GM12892 (cell line): Measurements from ENCODE around the gene OLAH.

Source experiments
- DNase-seq: peaks from one replicate; pipeline ENCODE4 v3.0.0; 2011; ENCODE audit not compliant: insufficient read length
- FAIRE-seq: peaks from 2 replicates; lab custom pipeline; 2011; peaks lifted over from hg19 to GRCh38; lab: Jason Lieb, UNC
- POLR2A ChIP-seq: IDR thresholded peaks from 2 replicates; pipeline ENCODE4 v1.6.1; 2011; ENCODE audit warnings: low read depth, low read length, control low read depth
- POLR2AphosphoS5 ChIP-seq: IDR thresholded peaks from 2 replicates; pipeline ENCODE4 v1.6.1; 2011; ENCODE audit warnings: low read depth, low read length, control low read depth
- TAF1 ChIP-seq: IDR thresholded peaks from 2 replicates; pipeline ENCODE4 v1.6.1; 2011; ENCODE audit warnings: low read depth, mild to moderate bottlenecking, control low read depth, low read length, borderline replicate concordance

The OLAH gene

GRCh38 chr10:15045380-15045779 is 1.6 kb downstream of the OLAH start:
- no peak for DNase-seq
- FAIRE-seq = peak; percentile 24
- TF ChIP-seq POLR2AphosphoS5 (no peak), POLR2A (no peak), TAF1 (no peak)

DNA sequence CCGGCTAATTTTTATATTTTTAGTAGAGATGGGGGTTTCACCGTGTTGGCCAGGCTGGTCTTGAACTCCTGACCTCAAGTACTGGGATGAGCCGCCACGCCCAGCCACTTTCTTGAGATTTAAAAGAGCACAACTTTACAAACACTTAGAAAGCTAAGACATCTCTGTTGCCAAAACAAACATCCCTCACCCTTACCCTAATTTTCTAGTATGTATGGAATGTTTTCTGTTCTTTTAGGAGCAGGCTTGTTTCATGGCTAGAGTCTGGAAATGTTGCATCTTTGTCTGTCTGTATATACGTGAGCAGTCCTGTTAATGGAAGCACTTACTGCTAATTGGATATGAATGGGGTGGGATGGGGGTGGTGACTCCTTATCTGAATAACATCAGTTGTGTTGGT is 2.9 kb downstream of the OLAH start:
- peak; percentile 62 for FAIRE-seq
- no peak for TF ChIP-seq POLR2AphosphoS5
- no peak for TF ChIP-seq POLR2A
- no peak for TF ChIP-seq TAF1

GRCh38 chr10:15049533-15049932 is 5.8 kb downstream of the OLAH start:
- TF ChIP-seq TAF1 = no peak
- no peak for TF ChIP-seq POLR2A
- no peak for TF ChIP-seq POLR2AphosphoS5
- FAIRE-seq = no peak
- DNase-seq = no peak

More for the DNA sequence above, 2.9 kb downstream of the OLAH start:
- no peak for DNase-seq

GRCh38 chr10:15052121-15052520 is 8.4 kb downstream of the OLAH start:
- FAIRE-seq = no peak
- no peak for DNase-seq
- TF ChIP-seq TAF1 (no peak), POLR2A (no peak), POLR2AphosphoS5 (no peak)

DNA sequence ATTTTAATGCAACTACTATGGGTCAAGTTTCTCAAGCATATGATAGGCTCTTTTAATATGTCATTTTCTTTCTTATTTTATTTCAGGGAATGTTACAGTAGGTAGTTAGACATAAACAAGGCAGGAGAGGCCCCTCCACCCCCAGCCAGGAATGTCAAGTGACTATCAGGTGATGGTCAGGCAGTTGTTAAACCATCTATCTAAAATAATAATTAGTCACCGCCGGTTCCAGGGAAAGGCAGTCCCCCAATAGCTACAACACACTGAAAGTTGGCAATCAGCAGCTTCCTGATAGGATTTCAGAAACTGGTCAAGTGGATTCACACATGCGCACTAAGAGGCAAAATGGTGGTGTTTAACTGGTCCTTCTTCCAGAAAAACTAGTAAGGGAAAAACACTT is 9.3 kb downstream of the OLAH start:
- TF ChIP-seq POLR2A (no peak), TAF1 (no peak), POLR2AphosphoS5 (no peak)
- no peak for FAIRE-seq
- DNase-seq = no peak

DNA sequence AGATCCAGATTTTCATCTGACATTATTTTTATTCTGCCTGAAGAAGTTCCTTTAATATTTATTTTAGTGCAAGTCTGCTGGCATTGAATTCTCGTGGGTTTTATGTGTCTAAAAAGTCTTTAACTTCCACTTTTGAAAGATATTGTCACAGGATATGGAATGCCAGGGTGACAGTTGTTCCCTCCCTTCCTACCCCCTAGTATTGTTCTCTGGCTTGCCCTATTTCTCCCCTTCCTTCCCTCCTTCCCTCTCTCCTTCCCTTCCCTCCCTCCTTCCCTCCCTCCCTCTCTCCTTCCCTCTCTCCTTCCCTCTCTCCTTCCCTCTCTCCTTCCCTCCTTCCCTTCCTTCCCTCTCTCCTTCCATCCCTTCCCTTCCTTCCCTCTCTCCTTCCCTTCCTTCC is 14.9 kb downstream of the OLAH start:
- DNase-seq (no peak), FAIRE-seq (no peak)
- TF ChIP-seq TAF1 (no peak), POLR2AphosphoS5 (no peak), POLR2A (no peak)

- FAIRE-seq (no peak), DNase-seq (no peak)
- TF ChIP-seq POLR2A = no peak
- no peak for TF ChIP-seq TAF1
- TF ChIP-seq POLR2AphosphoS5 = no peak
These were observed 16.2 kb downstream of the OLAH start for GRCh38 chr10:15059914-15060313.

GRCh38 chr10:15060638-15061037 is 16.9 kb downstream of the OLAH start:
- no peak for DNase-seq
- FAIRE-seq = no peak
- no peak for TF ChIP-seq POLR2AphosphoS5
- no peak for TF ChIP-seq TAF1
- no peak for TF ChIP-seq POLR2A

- FAIRE-seq (no peak), DNase-seq (no peak)
- TF ChIP-seq POLR2AphosphoS5 (no peak), TAF1 (no peak), POLR2A (no peak)
These were observed 23.4 kb downstream of the OLAH start for GRCh38 chr10:15067154-15067553.

GRCh38 chr10:15068802-15069201 is 25.1 kb downstream of the OLAH start:
- DNase-seq = no peak
- FAIRE-seq = no peak
- TF ChIP-seq TAF1 (no peak), POLR2AphosphoS5 (no peak), POLR2A (no peak)

- DNase-seq (no peak), FAIRE-seq (no peak)
- no peak for TF ChIP-seq POLR2A
- TF ChIP-seq POLR2AphosphoS5 = no peak
- TF ChIP-seq TAF1 = no peak
These were observed 25.5 kb downstream of the OLAH start for GRCh38 chr10:15069230-15069629.

DNA sequence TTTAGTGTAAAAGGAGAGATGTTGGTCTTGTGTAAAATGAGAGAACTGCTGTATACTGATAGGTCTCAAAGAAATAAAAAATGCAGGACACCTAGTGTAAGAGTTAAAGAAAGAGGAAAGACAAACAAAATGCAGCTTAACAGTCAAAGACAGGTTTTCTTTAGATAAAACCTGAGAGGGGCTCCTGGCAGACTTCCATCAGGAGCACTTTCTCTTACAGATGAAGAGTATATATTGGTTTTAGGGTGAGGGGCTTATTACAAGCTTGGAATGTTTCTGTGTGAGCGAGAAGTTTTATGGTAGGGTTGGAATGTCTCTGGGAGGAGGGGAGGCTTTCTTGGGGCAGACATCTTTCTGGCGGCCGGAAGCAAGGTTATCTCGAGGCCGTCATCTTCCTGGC is 28.6 kb downstream of the OLAH start:
- no peak for DNase-seq
- FAIRE-seq = no peak
- no peak for TF ChIP-seq TAF1
- TF ChIP-seq POLR2AphosphoS5 = no peak
- TF ChIP-seq POLR2A = no peak
